ENCODE data around the gene REEP2.
"Not testable (repeated sequence)": the region's sequence is repeated elsewhere in the genome, so short reads cannot be mapped to it uniquely, and the experiment has no call there.

REEP2 gene

GRCh38 chr5:138438724-138439476, at the start of gene REEP2:
Gene REEP2 (plus strand): TSS chr5:138439057. CDS start chr5:138439209, 152 bp downstream.
- DNase-seq (ENCODE audit: low spot score), result peak; percentile 75

DNA sequence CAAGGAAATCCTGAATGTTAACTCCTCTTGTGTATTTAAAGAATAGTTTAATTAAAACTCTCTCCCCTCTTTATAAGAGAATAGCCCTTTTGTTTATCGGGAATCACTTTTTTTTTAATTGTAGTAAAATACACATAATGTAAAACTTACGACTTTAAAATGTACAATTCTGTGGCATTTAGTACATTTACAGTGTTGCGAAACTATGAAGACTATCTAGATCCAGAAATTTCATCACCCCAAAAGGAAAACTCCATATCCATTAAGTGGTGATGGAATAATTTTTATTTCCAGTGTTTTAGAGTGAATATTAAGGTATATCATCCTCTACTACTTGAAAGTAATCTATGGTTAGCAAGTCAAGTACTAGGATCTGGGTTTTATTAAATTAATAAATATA, 49.5 kb upstream of the REEP2 start:
- DNase-seq (ENCODE audit: low spot score), result no peak

DNA sequence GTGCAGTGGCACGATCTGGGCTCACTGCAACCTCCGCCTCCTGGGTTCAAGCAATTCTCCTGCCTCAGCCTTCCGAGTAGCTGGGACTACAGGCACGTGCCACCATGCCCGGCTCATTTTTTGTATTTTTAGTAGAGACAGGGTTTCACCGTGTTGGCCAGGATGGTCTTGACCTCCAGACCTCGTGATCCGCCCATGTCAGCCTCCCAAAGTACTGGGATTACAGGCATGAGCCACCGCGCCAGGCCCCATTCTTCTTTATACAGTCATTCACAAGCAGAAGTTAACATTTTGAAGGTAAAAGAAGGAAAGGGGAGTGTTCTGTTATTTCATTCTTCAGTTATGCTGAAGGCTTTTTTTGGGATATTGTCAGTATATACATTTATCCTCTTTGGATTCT, 48.9 kb upstream of the REEP2 start:
- not testable (repeated sequence) for DNase-seq (ENCODE audit: low spot score)

DNA sequence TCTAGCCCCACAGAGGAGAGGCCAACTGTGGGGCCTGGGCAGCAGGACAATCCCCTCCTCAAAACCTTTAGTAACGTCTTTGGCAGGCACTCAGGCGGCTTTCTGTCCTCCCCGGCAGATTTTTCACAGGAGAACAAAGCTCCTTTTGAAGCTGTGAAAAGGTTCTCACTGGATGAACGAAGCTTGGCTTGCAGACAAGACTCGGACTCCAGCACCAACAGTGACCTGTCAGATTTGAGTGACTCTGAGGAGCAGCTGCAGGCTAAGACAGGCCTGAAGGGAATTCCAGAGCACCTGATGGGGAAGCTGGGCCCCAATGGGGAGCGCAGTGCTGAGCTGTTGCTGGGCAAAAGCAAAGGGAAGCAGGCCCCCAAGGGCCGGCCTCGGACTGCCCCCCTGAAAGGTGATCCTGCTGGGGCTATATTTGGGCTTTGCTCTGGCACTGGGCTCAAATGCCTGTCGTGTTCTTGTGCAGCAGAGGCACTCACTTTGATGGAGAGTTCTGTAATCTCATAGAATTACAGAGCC, 46.9 kb upstream of the REEP2 start:
- no peak for DNase-seq (ENCODE audit: low spot score)

GRCh38 chr5:138402640-138403039, 36.2 kb upstream of the REEP2 start:
- DNase-seq (ENCODE audit: low spot score), result no peak

- no peak for DNase-seq (ENCODE audit: low spot score)
Observed at GRCh38 chr5:138408023-138408422, 30.8 kb upstream of the REEP2 start.

- not testable (repeated sequence) for DNase-seq (ENCODE audit: low spot score)
Observed at GRCh38 chr5:138410996-138411640, 27.7 kb upstream of the REEP2 start.

- no peak for DNase-seq (ENCODE audit: low spot score)
Observed at GRCh38 chr5:138418444-138418843, 20.4 kb upstream of the REEP2 start.

DNA sequence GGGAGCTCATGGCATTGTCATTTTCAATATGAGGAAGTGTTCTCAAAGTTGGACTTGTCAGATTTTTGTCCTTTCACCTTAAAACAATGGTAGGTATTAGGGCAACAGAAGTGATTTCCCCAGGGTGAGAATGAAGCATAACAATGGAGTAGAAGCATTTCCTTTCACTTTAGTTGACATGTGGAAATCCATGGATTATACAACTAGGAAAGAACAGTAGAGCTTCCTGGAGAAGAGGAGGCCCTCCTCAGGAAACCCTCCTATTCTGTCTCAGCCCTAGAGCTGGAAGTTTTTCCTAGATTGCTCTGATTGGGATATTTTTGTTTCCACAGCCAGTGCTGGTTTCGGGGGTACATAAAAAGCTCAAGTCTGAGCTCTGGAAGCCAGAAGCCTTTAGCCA, 13.8 kb upstream of the REEP2 start:
- DNase-seq (ENCODE audit: low spot score), result no peak

GRCh38 chr5:138435943-138436342, 2.9 kb upstream of the REEP2 start:
- no peak for DNase-seq (ENCODE audit: low spot score)

DNA sequence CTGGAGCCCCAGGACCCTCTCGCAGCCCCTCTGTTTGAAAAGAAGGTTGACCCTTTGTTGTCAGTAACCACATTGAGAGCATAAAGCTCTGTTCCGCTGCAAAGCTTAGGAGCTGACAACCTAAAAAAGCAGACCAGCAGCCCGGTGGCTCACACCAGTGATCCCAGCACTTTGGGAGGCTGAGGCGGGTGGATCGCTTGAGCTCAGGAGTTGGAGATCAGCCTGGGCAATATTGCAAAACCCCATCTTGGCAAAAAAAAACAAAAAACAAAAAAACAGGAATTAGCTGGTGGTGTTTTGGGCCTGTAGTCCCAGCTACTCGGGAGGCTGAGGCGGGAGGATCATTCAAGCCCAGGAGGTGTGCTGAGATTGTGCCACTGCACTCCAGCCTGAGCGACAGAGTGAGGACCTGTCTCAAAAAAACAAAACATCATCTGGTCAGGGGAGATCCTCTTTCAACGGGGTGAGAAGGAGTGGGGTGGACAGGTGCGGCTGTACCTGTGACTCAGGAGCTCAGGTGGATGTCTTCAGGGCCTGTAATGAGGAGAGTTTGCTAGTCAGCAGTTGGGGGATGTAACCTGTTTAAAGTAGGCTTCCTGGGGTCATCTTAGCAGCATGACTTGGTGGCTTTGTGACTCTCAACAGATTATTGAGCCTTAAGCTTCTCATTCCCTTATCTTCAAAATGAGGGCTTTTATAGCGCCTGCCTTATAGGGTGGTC, 694 bp upstream of the REEP2 start:
- DNase-seq (ENCODE audit: low spot score), result no peak

- peak; percentile 32 for DNase-seq (ENCODE audit: low spot score)
Observed at GRCh38 chr5:138439477-138440158, 761 bp downstream of the REEP2 start.

DNA sequence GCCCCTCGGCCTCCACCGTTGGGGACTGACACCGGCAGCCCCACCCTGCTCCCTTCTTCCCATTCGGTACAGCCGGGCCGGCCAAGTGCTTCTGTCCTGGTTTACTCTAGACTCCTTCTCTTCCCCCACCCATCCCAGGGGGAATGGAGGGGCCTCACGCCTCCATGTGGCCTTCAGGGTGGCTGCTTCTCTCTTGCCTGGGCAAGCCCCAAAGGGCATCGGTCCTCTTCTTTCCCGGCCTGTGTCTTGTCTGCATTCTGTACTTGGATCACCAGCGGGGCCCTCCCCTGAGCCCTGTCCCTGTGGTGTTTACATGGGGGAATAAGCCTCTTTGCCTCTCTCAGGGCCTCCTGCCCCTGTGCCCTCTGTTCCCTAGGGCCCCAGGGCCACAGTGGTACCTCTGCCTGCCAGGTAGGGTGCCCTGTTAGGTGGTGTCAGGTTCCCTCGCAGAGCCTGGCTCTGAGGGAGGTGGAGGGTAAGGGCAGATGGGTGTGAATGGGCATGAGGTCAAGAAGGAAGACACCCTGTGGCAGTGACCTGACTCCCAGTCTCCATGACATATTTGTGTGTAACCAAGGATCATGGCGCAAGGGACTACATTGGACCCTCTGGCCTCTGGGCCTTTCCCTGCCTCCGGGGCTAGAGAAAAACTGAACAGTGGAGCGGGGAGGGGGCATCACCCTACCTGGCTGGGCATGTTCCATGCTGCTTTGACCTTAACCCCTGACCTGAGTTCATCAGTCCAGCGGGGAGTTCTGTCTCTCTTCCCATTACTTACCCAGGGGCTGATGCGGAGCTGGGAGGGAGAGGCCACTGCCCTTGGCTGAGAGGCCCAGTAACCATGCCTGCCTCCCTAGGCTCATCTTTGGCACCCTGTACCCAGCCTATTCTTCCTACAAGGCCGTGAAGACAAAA, 1.6 kb downstream of the REEP2 start:
- no peak for DNase-seq (ENCODE audit: low spot score)

DNA sequence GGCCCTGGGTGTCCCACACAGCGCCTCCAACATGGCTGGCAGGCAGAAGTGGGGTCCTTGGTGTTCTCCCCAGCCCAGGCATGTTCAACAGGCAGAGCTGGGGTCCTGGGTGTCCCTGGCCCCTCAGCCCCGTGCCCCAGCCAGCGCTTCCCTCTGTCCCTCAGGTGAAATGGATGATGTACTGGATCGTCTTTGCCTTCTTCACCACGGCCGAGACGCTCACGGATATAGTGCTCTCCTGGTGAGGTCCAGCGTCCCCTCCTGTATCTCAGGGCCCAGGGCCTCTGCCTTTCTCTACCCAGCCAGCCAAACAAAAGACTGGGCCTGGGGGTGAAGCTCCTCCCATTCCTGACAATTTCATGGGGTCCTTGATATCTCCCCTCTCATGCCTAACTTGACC, 2.4 kb downstream of the REEP2 start:
- DNase-seq (ENCODE audit: low spot score), result no peak

GRCh38 chr5:138444078-138444773, 5.4 kb downstream of the REEP2 start:
- DNase-seq (ENCODE audit: low spot score), result no peak

GRCh38 chr5:138444774-138445546, 6.1 kb downstream of the REEP2 start:
- DNase-seq (ENCODE audit: low spot score), result no peak

DNA sequence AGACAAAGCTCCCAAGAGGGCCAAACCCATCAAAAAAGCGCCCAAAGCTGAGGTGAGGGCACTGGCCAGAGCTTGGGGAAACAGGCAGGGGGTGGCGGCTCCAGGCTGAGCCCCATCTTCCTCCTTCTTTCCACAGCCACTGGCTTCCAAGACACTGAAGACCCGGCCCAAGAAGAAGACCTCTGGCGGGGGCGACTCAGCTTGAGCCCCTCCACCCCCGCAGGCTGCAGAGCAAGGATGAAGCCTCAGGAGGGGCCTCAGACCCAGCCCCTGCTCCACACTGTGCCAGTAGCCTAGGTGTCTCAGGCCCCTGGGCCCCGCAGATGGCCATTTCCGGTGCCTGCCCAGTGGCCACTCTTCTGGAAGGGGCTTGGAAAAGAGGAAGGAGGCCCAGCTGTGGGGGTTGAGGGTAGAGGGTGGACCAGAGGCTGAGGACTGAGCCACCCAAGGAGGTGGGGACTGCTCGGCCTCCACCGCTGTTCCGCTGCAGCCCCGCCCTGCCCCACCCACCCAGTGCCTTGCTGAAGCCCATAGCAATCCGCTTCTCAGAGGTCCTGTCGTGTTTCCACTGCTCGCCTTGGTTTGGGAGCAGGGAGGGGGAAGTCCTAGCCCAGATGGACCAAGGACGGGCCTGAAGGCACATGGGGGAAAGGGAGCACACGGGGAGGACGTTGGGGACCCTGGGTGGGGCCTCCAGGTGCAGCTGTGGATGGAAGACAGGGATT, 6.9 kb downstream of the REEP2 start:
- DNase-seq (ENCODE audit: low spot score), result no peak

DNA sequence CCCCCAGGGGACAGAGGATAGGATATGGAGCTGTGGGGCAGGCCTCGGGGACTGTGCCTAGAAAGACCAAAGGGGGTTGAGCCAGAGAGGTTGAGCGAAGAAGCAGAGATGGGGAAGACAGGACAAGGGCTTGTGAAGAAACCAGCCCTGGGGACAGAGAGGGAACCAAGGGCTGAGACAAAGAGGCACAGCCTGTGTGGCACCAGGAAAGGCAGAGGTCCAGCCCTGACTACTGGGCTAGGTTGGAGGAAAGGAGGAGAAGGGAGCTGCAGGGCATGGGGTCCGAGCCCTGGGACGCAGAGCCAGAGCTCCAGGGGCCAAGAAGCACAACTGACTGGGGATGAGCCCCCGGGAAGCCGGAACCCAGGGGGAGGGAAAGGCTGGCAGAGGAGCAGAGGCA, 9.2 kb downstream of the REEP2 start:
- no peak for DNase-seq (ENCODE audit: low spot score)
